HG02763 (cell line): ENCODE measurements around the gene CFAP74.

Experiments used
- ATAC-seq: cut with Tn5 transposase; IDR thresholded peaks from one replicate; pipeline ENCODE4 v1.9.1; 2021; ENCODE audit warnings: mild to moderate bottlenecking, moderate library complexity; ENCODE audit not compliant: unreplicated experiment

The CFAP74 gene

DNA sequence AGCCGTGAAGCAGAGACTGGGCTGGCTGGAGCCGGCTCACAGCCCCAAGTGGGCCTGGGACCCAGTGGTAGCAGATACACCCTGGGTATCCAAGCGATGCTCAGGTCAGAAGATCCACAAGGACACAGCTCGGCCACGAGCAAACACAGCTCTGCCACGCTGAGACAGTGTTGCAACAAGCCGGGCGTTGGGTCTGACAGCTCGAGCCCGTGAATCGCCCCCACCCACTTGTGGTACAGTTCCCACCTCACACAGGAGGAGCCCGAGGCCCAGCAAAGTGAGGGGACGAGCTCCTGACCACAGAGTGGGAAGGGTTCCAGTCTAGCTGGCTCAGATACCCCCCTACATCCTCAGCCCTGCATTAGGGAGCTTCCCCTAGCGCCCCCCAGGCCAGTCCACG is 37.7 kb upstream of the CFAP74 start:
- ATAC-seq, result no peak

DNA sequence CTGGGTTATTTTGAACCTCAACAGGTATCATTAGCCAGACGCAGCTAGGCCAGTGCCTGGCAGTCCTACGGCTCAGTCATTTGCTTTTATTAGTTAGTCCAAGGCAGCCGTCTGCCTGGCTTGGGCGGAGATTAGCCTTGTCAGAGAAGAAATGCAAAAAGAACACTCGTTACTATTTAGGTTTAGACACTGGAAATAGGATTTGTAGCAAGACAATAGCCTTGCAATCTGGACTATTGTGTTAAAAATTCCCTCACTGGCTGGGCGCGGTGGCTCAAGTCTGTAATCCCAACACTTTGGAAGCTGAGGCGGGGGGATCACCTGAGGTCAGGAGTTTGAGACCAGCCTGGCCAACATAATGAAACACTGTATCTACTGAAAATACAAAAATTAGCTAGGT is 35.7 kb upstream of the CFAP74 start:
- no peak for ATAC-seq

DNA sequence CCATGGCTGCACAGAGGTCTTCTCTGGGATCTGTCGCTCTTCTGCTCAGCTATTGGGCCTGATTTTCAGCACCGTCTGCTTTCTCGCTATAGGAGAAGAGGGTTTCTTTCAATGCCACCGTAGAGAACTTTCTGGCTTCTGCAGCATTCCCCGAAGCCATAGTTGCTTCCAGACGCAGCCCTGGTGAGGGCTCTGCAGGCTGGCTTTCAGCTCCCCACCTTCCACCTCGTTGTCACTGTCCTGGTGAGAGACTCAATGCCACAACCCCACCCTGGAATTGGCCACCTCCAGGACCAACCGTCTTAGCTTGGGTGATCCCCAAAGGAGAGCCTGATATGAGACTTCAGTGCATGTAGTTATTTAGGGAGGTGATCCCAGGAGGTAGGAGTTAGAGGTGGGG is 34.6 kb upstream of the CFAP74 start:
- ATAC-seq, result no peak

DNA sequence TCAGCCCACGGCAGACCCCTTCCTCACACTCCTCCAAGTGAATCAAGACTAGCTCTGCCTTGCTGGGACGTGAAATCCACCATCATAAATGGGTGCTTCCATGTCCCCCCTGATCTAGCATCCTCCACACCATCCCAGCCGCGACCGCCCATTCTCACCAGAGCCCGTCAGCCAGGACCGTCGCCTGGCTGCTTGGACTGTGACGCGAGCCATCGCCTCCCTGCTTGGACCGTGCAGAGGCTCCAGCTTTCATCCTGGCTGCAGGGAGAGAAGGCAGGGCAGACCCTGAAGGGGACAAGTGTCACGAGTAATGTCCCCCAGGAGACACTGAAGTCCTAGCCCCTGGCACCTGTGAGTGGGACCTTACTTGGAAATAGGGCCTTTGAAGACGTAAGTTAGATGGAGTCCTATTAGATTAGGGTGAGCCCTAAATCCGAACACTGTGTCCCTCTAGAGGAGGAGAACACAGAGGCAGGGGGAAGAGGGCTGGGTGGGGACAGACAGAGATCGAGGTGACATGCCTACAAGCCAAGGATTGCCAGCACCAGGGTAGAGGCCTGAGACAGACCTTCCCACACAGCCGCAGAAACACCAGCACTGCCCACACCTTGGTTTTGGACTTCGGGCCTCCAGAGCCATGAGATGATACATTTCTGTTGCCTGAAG is 33.9 kb upstream of the CFAP74 start:
- no peak for ATAC-seq

DNA sequence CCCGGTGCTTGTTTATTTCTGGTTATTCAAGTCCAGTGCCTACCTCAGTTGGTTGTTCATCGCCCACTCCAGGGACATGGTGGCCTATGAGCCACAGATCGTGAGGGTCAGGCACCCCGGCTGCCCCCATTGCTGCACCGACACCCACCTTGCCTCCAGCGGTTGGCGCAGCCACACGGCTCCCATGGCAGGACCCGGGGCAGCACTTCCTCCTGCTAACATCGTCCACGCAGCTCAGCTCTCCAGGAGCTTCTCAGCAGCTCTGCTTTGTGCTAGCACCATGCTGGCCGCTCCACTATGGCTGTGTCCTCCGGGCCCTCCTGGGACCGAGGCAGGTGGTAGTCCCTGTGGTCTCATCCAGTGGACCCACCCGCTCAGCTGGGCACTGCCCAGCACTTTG is 32.7 kb upstream of the CFAP74 start:
- no peak for ATAC-seq

DNA sequence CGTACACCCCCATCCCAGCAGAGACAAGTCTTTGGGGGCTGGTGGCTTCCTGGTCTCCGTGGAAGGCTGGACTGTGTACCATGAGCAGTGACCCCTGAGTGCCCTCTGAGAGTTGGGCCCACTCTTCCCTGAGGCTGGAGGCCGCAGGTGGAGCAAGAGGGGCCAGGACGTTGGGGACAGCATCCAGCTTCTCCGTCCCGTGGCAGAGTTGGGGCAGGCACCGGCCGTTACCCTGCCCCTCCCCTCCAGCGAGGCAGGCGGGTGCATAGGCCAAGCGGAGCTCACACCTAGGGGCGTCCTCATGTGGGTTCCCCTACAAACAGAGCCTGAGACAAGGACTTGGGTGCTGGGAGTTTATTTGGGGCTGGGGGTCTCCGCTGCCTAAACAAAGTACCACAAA is 29.6 kb upstream of the CFAP74 start:
- ATAC-seq, result no peak

DNA sequence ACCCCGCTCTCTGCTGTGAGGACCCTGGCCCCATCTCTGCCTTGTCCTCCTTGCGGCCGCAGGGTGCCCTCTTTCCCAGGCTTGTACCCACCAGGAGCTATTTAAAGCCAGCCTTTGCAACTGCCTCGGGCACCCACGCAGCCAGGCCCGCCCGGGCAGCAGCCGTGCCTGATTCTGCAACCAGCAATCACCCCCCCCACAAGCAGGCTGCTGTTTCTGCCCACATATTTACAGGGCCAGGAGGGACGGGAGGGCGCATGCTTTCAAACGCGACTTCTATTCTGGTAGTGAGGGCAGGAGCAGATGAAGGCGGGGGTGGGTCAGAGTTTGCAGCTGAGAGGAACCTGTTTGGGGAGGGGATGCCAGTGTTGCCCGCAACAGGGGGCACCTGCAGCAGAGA is 29.2 kb upstream of the CFAP74 start:
- ATAC-seq, result no peak

DNA sequence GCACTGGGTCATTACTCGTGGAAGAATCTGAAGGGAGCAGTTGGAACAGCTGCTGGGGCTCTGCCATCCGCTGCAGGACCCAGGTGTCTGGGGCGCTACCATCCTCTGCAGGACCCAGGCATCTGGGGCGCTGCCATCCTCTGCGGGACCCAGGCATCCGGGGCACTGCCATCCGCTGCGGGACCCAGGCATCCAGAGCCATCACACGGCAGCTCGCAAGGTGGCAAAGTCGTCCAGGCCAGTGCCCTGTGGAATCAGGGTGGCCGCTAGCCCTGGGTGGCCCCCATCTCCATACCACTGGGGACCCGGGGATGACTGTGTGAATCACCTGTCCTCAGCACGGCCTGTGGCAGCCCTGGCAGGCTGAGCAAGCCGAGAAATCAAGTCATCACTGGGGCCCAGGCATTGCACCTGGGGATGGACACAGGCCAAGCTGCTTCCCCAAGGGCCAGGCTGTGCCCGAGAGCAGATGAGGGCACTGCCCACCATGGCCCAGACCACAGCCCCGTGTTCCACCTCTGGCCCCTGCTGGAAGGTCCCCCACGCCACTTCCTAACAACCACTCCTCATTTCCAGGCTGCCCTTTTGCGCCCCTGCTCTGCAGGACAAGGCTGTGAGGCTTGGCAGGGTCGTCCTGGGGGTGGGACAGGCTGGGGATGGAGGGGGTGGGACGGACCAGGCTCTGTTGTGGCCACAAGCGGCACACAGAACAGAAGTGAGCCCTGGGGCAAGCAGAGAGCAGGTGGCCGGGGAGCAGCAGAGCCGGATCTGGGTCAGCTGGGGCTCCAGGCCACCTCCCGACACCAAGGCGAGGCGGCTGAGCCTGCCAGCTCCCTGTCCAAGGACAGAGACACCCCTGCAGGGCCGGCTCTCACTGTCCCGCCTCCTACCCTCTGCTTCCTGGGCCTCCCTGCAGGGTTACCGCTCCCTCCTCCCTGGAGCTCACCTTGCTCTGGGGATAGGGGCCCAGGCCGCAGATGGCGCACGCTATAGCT is 28.3 kb upstream of the CFAP74 start:
- ATAC-seq, result no peak

DNA sequence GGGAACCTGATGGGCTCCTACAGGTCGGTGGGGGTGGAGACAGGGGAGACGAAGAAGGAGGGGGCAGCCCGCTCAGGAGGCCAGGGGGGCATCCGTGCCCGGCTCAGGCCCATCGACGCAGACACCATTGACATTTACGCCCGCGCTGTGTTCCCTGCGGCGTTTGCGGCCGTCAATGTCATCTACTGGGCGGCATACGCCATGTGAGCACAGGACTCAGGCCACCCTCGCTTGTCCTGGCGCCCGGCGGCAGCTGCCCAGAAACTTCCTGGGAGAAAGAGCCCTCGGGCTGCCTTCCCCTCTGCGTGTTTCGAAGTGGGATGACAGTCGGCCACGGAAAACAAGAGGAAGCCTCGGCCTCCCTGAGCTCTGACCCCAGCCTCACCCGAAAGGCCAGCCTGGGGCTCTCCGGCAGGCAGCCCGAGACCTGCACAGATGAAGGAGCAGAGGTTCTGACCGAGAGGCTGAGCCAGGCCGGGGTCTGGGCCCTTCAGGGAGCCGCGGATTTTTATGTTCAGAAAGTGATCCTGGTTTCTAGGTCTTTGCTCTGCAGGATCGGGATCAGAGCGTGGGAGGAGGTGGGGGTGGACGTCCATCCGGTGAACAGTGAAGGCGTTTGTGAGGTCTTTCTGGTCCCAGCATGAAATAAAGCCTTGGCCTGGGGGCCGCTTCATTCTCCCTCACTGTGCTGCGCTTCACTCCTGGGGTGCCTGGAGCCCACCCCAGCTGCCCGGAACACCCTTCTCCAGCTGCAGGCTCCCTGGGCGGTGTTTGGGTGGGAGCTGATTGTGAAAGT is 26.7 kb upstream of the CFAP74 start:
- ATAC-seq, result no peak

DNA sequence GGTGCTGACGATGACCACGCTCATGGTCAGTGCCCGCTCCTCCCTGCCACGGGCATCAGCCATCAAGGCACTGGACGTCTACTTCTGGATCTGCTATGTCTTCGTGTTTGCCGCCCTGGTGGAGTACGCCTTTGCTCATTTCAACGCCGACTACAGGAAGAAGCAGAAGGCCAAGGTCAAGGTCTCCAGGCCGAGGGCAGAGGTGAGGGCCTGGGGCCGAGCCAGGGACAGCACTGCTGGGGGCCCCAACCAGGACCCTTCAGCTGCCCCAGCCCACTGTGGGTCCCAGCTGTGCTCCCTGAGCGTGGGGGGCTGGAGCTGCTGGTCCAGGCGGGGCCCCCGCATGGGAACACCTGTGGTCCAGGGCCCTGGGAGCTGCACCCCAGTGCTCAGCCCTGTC is 26.0 kb upstream of the CFAP74 start:
- ATAC-seq, result no peak

DNA sequence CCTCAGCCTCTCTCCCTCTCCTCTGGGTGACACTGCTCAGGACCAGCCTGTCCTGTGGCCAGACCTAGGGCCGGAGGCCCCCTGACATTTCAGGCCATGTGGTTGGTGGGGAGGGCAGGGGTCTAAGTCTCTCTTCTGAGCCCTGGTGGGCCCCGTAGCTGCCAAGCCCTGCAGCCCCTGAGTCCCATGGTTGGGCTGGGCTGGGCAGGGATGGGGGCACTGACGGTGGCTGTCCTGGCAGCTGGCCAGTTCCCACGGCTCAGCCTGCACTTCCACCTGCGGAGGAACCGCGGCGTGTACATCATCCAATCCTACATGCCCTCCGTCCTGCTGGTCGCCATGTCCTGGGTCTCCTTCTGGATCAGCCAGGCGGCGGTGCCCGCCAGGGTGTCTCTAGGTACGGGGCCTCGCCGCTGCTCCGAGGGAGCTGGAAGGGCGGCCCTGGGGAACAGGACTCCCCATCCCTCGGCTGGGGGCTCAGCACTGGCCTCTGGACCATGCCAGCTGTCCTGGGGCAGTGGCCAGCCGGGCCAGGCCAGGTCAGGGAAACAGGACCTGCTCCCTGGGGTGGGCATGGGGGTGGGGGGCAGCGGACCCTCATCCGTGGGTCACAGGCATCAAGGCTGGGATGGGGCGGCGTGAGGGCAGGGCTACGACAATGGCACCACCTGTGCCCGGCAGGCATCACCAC is 25.4 kb upstream of the CFAP74 start:
- ATAC-seq, result no peak

DNA sequence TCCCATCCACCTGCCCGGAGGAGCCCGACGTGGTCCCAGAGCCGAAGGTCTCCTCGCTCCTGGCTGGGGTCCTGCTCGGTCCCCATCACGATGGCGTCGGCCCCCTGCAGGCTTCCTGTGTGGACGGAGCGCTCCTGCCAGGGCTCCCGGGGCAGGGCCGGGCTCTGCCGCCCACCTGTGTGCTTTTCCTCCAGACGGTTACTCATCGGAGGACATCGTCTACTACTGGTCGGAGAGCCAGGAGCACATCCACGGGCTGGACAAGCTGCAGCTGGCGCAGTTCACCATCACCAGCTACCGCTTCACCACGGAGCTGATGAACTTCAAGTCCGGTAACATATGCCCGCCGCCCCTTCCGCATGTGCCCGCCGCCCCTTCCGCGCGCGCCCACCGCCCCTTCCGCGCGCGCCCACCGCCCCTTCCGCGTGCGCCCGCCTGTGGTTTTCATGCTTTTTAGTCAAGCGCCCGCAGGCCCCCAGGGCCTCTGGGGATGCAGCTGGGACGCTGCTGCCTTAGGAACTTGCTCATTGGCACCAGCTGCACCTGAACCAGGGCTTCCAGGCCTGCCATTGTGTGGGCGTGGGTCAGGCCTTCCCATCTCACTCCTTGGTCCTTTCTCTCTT is 24.5 kb upstream of the CFAP74 start:
- no peak for ATAC-seq

DNA sequence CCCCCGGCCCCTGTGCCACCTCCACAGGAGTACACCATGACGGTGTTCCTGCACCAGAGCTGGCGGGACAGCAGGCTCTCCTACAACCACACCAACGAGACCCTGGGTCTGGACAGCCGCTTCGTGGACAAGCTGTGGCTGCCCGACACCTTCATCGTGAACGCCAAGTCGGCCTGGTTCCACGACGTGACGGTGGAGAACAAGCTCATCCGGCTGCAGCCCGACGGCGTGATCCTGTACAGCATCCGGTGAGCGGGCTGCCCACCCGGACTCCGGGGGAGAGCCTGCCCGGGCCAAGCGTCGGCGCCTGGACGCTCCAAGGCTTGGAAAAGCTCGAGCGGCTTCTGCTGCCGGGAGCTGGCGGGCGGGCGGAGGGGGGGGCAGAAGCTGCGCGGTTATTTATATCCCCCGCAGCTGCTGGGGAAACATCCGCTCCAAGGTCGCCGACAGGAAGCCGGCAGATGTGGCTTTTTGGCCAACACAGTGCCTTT is 21.9 kb upstream of the CFAP74 start:
- ATAC-seq, result no peak

DNA sequence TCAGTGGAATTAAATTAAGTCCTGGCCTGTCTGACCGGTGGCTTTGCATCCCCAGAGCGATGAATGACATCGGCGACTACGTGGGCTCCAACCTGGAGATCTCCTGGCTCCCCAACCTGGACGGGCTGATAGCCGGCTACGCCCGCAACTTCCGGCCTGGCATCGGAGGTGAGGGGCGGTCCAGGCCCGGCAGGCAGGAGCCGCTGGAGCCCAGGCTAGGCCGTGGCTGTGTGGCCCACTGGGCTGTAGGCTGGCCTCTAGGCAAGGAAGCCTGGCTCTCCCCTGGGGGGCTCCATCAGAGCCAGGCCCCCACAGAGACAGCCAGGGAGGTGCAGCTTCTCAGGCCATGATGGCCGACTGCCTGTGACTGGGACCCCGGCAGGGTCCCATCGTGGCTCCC is 21.3 kb upstream of the CFAP74 start:
- ATAC-seq, result no peak

DNA sequence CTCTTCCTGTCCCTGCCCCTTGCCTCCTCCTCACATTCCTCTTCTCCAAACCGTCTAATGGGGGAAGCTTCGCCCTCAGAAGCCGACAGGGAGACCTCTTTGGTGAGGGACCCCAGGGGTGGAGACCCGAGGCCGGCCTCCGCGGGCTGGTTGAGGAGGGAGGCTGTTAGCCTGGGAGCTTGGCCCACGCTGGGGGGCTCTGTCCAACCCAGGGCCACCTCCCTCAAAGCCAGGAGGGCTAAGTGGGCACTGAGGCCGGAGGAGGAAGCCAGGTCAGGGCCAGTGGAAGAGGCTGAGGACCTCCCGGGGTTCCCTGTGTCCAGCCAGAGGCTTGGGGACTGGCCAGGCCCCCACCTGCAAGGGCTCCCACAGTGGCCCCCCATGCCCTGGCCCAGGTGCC is 20.9 kb upstream of the CFAP74 start:
- ATAC-seq, result no peak

DNA sequence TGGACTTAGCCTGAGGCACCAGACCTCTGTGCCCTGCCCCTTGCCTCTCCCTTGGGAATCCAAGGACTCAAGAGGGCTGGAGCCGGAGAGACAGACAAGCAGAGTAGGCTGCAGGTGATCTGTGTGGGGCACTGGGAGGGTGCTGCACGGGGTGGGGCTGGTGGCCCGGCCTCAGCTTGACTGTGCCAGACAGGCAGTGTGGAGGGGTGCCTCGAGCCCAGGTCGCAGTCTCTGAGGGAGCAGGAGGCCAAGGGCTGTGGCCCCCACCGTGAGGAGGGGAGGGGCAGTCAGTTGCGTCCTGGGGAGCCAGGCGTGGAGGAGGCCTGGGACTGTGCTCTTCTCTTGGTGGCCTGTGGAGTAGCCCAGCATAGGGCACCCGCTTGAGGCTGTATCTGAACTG is 19.6 kb upstream of the CFAP74 start:
- ATAC-seq, result no peak

DNA sequence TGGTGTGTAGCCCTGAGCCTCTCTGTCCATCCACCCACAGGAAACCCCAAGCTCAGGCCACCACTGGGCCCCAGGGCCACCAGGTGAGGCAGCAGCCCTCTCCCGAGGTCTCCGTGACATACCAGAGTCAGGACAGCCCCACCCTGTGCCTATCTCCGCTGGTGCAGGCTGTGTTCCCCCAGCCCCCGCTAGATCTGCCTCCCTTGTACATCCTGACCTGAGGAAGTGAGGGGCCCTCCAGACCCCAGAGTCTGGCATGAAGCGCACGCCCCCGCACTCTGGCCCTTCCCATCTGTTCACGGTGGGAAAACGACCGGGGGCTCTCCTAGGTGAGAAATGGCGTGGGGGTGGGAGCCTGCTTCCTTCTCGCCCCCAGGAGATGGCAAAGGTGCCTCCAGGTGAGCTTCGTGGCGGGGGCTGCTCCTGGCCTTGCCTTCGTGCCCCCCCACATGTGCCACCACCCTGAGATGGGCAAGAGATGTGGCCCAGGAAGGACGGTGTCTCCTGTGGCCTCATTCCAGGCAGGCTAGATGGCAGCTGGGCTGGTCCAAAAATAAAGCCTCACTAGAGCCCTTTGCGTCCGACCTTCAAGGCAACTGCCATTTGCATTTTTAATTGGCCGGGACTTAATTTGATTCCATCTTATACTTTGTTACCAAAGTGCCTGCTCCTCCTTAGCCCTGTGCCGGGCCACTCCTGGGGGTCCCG is 18.6 kb upstream of the CFAP74 start:
- no peak for ATAC-seq

DNA sequence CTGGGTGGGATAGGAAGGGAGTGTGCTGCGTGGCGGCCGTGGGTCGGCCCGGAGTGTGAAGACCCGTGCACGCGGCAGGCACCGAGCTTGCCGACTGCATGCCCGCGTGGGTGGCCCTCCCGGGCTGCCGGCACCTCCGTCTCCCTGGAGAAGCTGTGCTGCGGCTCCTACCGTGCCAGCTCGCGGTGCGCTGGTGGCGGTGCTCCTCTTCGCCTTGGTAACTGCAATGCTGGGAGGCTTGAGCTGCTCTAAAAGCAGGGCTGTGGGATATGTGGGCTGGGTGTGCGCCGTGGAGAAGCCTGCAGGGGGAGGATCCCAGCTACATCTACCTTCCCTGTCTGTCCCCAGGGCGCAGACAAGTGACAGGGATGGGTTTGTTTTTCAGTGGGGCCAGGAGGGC is 18.0 kb upstream of the CFAP74 start:
- no peak for ATAC-seq

DNA sequence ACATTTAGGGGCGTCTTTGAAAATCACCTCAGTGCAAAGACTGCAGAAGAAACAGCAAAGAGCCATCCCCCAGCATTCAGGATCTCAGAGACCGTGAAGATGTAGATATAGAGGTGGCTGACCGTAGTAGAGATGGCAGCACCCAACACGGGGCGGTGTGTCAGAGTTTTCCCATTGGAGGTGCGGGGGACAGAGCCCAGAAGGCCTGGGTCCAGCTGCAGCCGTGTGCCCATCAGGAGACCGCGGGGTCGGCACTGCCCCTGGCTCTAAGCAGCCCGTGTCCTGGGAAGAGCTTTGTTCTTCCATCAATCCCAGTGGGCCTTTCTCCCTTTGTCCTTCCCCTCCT is 16.7 kb upstream of the CFAP74 start:
- no peak for ATAC-seq
